Activated naive CD8-positive, alpha-beta T cell (primary cell): ENCODE measurements around the gene DYRK2.
A peak's percentile ranks its signal among the peaks of the same experiment; 100 is the strongest.

Experiments used
- H3K27ac Mint-ChIP-seq: one replicate; pipeline ENCODE4 v1.8.0; 2021; ENCODE audit warnings: mixed read lengths
- H3K27me3 Mint-ChIP-seq: one replicate; pipeline ENCODE4 v1.8.0; 2021; ENCODE audit warnings: mixed read lengths
- H3K36me3 Mint-ChIP-seq: one replicate; pipeline ENCODE4 v1.8.0; 2021; ENCODE audit warnings: mixed read lengths
- H3K4me1 Mint-ChIP-seq: one replicate; pipeline ENCODE4 v1.8.0; 2021; ENCODE audit warnings: low read depth, mixed read lengths
- H3K4me3 Mint-ChIP-seq: one replicate; pipeline ENCODE4 v1.8.0; 2021; ENCODE audit warnings: mild to moderate bottlenecking, mixed read lengths
- H3K9me3 Mint-ChIP-seq: one replicate; pipeline ENCODE4 v1.8.0; 2021; ENCODE audit warnings: low read depth, mixed read lengths

DYRK2 gene

GRCh38 chr12:67633024-67633610 lies 15.4 kb upstream of the DYRK2 start:
- peaks cover 9% of the 10 kb centered on the region for H3K9me3 Mint-ChIP-seq
- peaks cover 68% of the 10 kb centered on the region for H3K4me1 Mint-ChIP-seq
- peaks cover 10% of the 10 kb centered on the region for H3K36me3 Mint-ChIP-seq
- H3K27me3 Mint-ChIP-seq, result no peaks in the 10 kb centered on the region
- H3K27ac Mint-ChIP-seq, result peak overlapping the region; percentile 62
- H3K4me3 Mint-ChIP-seq, result peak overlapping the region; percentile 1

- Mint-ChIP-seq H3K36me3 (peaks cover 10% of the 10 kb centered on the region), H3K4me3 (peak overlapping the region; percentile 1), H3K9me3 (peaks cover 6% of the 10 kb centered on the region), H3K4me1 (peaks cover 62% of the 10 kb centered on the region), H3K27me3 (no peaks in the 10 kb centered on the region), H3K27ac (peak overlapping the region; percentile 62)
These were observed 14.8 kb upstream of the DYRK2 start for GRCh38 chr12:67633708-67634107.

- H3K36me3 Mint-ChIP-seq, result peaks cover 7% of the 10 kb centered on the region
- no peaks in the 10 kb centered on the region for H3K27me3 Mint-ChIP-seq
- peaks cover 56% of the 10 kb centered on the region for H3K4me1 Mint-ChIP-seq
- peak overlapping the region; percentile 39 for H3K4me3 Mint-ChIP-seq
- H3K9me3 Mint-ChIP-seq, result peaks cover 2% of the 10 kb centered on the region
- H3K27ac Mint-ChIP-seq, result peak overlapping the region; percentile 62
These were observed 14.2 kb upstream of the DYRK2 start for GRCh38 chr12:67634303-67634761.

DNA sequence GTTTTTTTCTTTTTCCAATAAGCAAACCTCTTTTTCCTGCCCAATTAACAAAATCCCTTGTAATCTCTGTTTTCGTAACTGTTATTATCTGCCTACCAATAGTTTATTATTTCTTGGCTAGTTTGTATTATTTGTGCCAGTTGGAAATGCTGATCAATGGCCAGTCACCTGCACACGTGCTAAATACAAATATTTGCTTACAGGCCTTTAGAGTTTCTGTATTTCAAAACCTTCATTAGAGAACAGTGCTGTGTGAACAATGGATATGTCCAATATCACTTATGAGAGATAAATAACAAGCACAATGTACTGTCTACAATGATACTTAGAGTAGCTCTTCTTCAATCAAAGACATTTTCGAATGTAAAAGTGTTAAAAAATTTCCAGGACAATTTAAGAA lies 10.8 kb upstream of the DYRK2 start:
- H3K4me1 Mint-ChIP-seq, result peaks cover 33% of the 10 kb centered on the region
- H3K4me3 Mint-ChIP-seq, result no peak overlapping the region
- no peaks in the 10 kb centered on the region for H3K9me3 Mint-ChIP-seq
- H3K36me3 Mint-ChIP-seq, result peaks cover 5% of the 10 kb centered on the region
- no peak overlapping the region for H3K27ac Mint-ChIP-seq
- no peaks in the 10 kb centered on the region for H3K27me3 Mint-ChIP-seq

DNA sequence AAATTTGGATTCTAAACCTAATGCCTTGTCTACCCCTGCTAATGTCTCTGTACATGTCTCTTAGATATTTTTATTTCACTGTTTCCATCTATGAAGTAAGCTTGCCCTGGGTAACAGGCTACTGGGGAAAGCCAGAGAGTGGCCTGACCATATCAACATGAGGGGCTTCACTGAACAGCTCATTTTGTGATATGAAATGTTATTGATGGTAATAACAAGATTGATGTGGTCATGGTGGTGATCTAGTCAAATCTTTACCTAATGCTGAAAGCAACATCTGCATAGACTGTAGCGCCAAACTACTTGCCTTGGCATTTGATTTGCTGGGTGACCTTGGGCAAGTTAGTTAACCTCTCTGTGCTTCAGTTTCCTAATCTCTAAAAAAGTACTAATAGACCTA lies 9.9 kb upstream of the DYRK2 start:
- no peak overlapping the region for H3K27ac Mint-ChIP-seq
- H3K36me3 Mint-ChIP-seq, result peaks cover 5% of the 10 kb centered on the region
- peaks cover 23% of the 10 kb centered on the region for H3K4me1 Mint-ChIP-seq
- H3K27me3 Mint-ChIP-seq, result no peaks in the 10 kb centered on the region
- H3K9me3 Mint-ChIP-seq, result no peaks in the 10 kb centered on the region
- no peak overlapping the region for H3K4me3 Mint-ChIP-seq

DNA sequence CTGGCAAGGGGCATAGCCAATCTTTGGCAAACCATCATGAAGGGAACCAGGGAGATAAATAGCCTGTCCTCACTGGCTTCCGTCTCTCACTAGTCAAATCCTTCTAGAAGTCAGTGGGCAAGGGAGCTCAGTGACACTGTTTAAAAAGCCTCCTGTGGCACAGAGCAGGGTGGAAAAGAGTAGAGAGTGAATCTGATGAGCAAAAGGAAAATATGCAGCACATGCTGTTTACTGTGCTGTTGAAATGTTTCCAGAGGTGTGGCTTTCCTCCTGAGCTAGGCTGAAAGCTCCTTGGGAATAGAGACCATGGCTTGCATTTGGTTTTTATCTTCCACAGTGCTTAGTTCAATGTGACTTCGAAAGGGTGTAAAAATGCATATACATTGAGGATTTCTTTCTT lies 7.7 kb upstream of the DYRK2 start:
- H3K4me1 Mint-ChIP-seq, result peaks cover 10% of the 10 kb centered on the region
- no peak overlapping the region for H3K4me3 Mint-ChIP-seq
- H3K27me3 Mint-ChIP-seq, result no peaks in the 10 kb centered on the region
- peak overlapping the region; percentile 62 for H3K27ac Mint-ChIP-seq
- peaks cover 4% of the 10 kb centered on the region for H3K9me3 Mint-ChIP-seq
- peaks cover 2% of the 10 kb centered on the region for H3K36me3 Mint-ChIP-seq

GRCh38 chr12:67645126-67645525 lies 3.4 kb upstream of the DYRK2 start:
- Mint-ChIP-seq H3K36me3 (peaks cover 2% of the 10 kb centered on the region), H3K9me3 (peaks cover 4% of the 10 kb centered on the region), H3K4me3 (no peak overlapping the region), H3K27ac (no peak overlapping the region), H3K4me1 (peaks cover 25% of the 10 kb centered on the region), H3K27me3 (no peaks in the 10 kb centered on the region)

- H3K36me3 Mint-ChIP-seq, result peaks cover 2% of the 10 kb centered on the region
- peaks cover 4% of the 10 kb centered on the region for H3K9me3 Mint-ChIP-seq
- H3K4me1 Mint-ChIP-seq, result peaks cover 26% of the 10 kb centered on the region
- H3K27ac Mint-ChIP-seq, result no peak overlapping the region
- no peak overlapping the region for H3K4me3 Mint-ChIP-seq
- H3K27me3 Mint-ChIP-seq, result no peaks in the 10 kb centered on the region
These were observed 2.9 kb upstream of the DYRK2 start for GRCh38 chr12:67645601-67646000.

- peaks cover 2% of the 10 kb centered on the region for H3K36me3 Mint-ChIP-seq
- peaks cover 4% of the 10 kb centered on the region for H3K9me3 Mint-ChIP-seq
- H3K27ac Mint-ChIP-seq, result no peak overlapping the region
- H3K27me3 Mint-ChIP-seq, result no peaks in the 10 kb centered on the region
- peaks cover 33% of the 10 kb centered on the region for H3K4me1 Mint-ChIP-seq
- no peak overlapping the region for H3K4me3 Mint-ChIP-seq
These were observed 1.8 kb upstream of the DYRK2 start for GRCh38 chr12:67646775-67647174.

DNA sequence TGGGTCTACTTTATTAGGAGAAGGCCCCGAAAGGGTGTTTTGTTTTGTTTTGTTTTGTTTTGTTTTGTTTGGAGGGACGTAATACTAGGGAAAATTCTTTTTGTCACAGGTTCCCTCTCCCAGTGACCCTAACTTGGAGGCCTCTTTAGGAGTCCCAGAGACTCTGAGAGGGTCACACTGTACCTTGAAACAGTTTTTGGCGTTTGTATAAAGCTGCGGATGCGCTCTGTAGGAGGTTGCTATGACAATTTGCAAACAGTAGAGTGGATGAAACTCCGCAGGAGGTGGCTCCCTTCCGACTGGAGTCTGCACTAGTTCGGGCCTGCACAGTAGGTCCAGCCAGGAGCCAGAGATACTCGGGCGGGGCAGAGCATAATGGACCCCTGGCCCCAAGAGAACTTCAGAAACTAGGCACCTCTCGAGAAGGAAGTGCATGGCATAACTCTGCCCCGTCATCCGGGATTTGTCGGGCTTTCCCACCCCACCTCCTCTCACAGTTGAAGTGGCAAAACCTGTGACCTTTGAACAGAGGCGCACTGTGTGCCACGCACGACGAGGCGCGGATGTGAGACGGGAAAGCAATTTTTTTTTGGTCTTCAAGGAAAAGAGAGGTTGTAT lies 1.3 kb upstream of the DYRK2 start:
- Mint-ChIP-seq H3K36me3 (peaks cover 2% of the 10 kb centered on the region), H3K27ac (peak overlapping the region; percentile 64), H3K9me3 (peaks cover 4% of the 10 kb centered on the region), H3K27me3 (no peaks in the 10 kb centered on the region), H3K4me3 (peak overlapping the region; percentile 83), H3K4me1 (peaks cover 36% of the 10 kb centered on the region)

DNA sequence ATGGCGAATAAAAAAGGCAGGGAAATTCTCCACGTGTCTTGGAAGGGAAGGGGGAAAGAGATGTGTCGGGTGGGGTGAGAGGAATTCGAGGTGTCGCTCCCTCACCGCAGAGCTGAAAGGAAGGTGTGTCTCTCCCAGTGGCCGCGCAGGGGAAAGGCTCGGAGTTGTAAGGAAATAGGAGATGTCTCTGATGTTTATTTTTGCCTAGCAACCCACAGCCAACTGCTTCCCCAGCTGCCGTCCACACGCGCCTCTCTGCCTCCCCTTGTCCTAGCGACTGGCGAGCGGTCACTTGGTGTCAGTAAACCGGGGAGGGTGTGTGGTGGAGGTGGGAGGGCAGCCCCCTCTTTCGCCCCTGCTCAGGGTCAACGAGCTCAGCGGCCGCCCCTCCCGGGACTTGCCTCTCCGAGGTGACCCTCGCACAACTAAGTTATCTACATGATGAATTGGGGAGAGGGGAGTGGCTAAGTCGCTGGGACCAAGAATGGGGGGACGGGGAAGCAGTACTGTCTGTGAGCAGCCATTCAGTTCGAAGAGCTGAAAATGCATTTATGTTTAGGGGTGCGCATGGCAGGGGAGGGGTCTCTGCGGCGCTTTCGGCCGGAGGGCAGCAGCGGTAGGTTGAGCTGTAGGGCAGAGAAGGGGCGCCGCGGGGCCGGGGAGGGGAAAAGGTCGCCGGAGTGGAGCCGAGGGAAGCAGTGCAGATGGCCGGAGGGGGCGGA lies 585 bp upstream of the DYRK2 start:
- H3K9me3 Mint-ChIP-seq, result peaks cover 4% of the 10 kb centered on the region
- peak overlapping the region; percentile 83 for H3K4me3 Mint-ChIP-seq
- peaks cover 2% of the 10 kb centered on the region for H3K36me3 Mint-ChIP-seq
- peak overlapping the region; percentile 64 for H3K27ac Mint-ChIP-seq
- no peaks in the 10 kb centered on the region for H3K27me3 Mint-ChIP-seq
- H3K4me1 Mint-ChIP-seq, result peaks cover 40% of the 10 kb centered on the region

- peaks cover 6% of the 10 kb centered on the region for H3K36me3 Mint-ChIP-seq
- peaks cover 52% of the 10 kb centered on the region for H3K4me1 Mint-ChIP-seq
- no peaks in the 10 kb centered on the region for H3K27me3 Mint-ChIP-seq
- H3K4me3 Mint-ChIP-seq, result no peak overlapping the region
- peaks cover 4% of the 10 kb centered on the region for H3K9me3 Mint-ChIP-seq
- H3K27ac Mint-ChIP-seq, result no peak overlapping the region
These were observed 670 bp downstream of the DYRK2 start for GRCh38 chr12:67649261-67649569.

GRCh38 chr12:67649570-67650387 lies 1.2 kb downstream of the DYRK2 start:
- peak overlapping the region; percentile 92 for H3K4me3 Mint-ChIP-seq
- peaks cover 3% of the 10 kb centered on the region for H3K9me3 Mint-ChIP-seq
- peaks cover 10% of the 10 kb centered on the region for H3K36me3 Mint-ChIP-seq
- H3K27ac Mint-ChIP-seq, result peak overlapping the region; percentile 94
- peaks cover 58% of the 10 kb centered on the region for H3K4me1 Mint-ChIP-seq
- no peaks in the 10 kb centered on the region for H3K27me3 Mint-ChIP-seq

- Mint-ChIP-seq H3K9me3 (no peaks in the 10 kb centered on the region), H3K36me3 (peaks cover 13% of the 10 kb centered on the region), H3K4me3 (peak overlapping the region; percentile 92), H3K4me1 (peaks cover 66% of the 10 kb centered on the region), H3K27ac (peak overlapping the region; percentile 94), H3K27me3 (no peaks in the 10 kb centered on the region)
These were observed 2.0 kb downstream of the DYRK2 start for GRCh38 chr12:67650388-67651131.
